GM18907 (cell line): Measurements from ENCODE around the gene IFNAR1.
"Not testable (repeated sequence)": the region's sequence is repeated elsewhere in the genome, so short reads cannot be mapped to it uniquely, and the experiment has no call there.

Experiments used
- ATAC-seq: cut with Tn5 transposase; IDR thresholded peaks from one replicate; pipeline ENCODE4 v1.9.1; 2021; ENCODE audit warnings: mild to moderate bottlenecking, moderate library complexity; ENCODE audit not compliant: unreplicated experiment

The IFNAR1 gene

GRCh38 chr21:33305344-33305671 lies 19.5 kb upstream of the IFNAR1 start:
- no peak for ATAC-seq

- ATAC-seq = no peak
Measured at GRCh38 chr21:33305938-33306337, 18.8 kb upstream of the IFNAR1 start.

GRCh38 chr21:33308586-33309490 lies 15.9 kb upstream of the IFNAR1 start:
- peak; percentile 89 for ATAC-seq

- no peak for ATAC-seq
Measured at GRCh38 chr21:33309778-33310177, 15.0 kb upstream of the IFNAR1 start.

DNA sequence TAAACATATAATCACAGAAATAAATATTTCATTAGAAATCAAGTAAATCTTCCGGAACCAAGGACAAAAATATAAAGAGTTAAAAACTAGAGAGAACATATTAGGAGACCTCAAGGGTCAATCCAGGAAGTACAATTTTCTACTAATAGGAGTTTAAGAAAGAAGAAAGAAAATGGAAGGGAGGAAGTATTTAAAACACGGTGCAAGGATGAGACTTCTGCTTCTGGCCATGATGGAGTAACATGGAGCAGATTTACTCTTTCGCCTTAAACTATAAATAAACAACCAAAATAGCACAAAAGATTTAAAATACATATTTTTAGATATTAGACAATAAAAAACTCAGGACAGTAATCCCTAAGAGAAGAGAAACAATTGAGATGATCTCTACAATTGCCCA lies 12.6 kb upstream of the IFNAR1 start:
- ATAC-seq = no peak

GRCh38 chr21:33313183-33313582 lies 11.6 kb upstream of the IFNAR1 start:
- no peak for ATAC-seq

DNA sequence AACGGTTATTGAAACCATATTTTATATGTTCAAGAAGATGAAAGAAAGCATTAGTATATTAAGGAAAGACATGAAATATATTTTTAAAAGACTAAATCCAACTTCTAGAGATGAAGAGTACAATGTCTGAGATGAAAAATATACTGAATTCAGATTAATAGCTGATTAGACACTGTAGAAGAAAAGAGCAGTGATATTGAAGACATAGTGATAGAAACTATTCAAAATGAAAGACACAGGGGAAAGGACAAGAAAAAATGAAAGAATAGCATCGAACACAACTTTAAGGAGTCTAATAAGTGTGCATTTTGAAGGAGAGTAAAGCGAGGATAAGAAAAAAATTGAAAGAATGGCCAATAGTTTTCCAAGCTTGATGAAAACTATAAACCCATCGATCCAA lies 11.2 kb upstream of the IFNAR1 start:
- ATAC-seq = no peak

- ATAC-seq = no peak
Measured at GRCh38 chr21:33314111-33314510, 10.7 kb upstream of the IFNAR1 start.

- no peak for ATAC-seq
Measured at GRCh38 chr21:33315946-33316710, 8.6 kb upstream of the IFNAR1 start.

GRCh38 chr21:33317145-33317544 lies 7.6 kb upstream of the IFNAR1 start:
- no peak for ATAC-seq

DNA sequence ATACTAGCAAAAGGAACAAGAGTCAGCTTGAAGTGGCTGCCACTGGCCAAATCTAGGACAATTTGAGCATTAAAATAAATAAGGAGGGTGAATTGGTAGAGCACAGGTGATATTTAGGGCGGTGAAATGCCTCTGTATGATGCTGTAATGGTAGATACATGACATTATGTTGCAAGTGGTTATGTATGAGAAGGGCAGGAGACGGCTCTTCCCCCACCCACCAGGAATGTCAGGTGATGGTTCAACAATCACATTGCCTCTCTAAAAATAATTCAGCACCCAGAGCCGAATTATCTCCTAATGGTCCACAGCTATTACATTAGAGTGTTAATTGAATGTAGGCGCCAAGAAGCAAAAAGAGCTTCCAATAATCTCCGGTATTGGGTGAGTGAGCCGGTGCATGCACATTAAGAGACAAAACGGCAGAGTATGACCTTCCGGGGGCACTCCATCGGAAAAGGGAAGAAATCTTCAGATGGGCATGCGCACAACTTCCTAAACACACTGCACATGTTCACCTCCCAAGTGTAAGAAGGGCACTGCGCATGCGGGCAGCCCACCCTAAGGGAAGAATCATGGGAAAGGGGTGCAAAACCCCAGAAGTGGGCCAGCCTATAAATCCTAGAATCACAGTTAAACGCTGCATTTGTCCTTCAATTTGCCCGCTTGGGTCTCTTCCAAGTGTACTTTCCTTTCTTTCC lies 6.8 kb upstream of the IFNAR1 start:
- ATAC-seq = no peak

GRCh38 chr21:33321005-33321404 lies 3.8 kb upstream of the IFNAR1 start:
- ATAC-seq = not testable (repeated sequence)

GRCh38 chr21:33323610-33324009 lies 1.2 kb upstream of the IFNAR1 start:
- ATAC-seq = not testable (repeated sequence)

DNA sequence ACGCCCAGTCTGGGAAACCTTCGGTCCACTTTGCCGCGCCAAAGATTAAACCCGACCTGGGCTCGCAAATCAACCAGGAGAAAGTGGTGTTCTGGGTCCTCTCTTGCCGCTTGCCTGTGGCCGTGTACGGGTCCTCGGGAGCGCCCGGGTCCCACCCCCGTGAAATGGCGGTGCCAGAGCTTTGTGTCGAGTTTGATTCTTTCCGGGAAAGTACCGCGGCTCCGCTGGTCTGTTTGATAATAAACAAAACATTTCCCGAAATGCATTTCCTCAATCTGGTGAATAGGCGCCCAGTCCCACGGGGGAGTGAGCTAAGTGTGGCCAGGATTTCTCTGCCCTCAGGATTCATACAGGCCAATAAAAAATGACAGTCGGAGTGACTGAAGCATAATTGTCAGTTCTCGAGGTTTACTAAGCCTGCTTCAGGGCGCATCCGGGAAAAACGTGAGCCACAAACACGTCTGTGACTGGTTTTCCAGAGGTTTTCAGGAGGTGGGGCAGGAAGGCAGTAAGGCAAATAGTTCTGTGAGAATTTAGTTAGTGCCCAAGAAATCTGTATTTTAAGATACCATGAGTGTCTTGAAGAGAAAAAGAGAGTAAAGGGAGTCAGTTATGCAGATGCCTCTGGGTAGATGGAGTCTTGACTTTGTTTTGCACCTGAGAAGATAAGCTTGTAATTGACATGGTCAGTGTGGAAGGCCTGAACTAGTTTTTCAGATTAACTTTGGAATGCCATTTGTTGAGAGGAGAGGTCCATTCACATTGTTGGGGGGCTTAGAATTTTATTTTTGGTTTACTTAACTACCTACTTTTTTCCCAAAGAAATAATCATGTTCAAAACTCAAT lies 675 bp downstream of the IFNAR1 start:
- peak; percentile 53 for ATAC-seq

- ATAC-seq = no peak
Measured at GRCh38 chr21:33327326-33327725, 2.6 kb downstream of the IFNAR1 start.

- ATAC-seq = no peak
Measured at GRCh38 chr21:33327792-33328433, 3.1 kb downstream of the IFNAR1 start.

GRCh38 chr21:33330726-33331125 lies 6.0 kb downstream of the IFNAR1 start:
- ATAC-seq = peak; percentile 16

- ATAC-seq = peak; percentile 66
Measured at GRCh38 chr21:33332143-33332542, 7.4 kb downstream of the IFNAR1 start.

DNA sequence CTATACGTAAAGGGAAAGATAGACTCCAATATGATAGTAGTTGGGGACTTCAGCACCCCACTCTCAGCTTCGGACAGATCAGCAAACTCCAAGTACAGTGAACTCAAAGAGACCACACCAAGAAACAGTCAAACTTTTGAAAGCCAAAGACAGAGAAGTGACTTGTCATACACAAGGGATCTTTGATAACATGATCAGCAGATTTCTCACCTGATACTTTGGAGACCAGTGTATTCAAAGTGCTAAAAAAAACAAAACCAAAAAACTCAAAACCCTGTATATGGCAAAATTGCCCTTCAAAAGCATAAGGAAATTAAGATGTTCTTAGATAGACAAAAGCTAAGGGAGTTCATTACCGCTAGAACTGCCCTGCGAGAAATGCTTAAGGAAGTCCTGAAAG lies 9.4 kb downstream of the IFNAR1 start:
- no peak for ATAC-seq

DNA sequence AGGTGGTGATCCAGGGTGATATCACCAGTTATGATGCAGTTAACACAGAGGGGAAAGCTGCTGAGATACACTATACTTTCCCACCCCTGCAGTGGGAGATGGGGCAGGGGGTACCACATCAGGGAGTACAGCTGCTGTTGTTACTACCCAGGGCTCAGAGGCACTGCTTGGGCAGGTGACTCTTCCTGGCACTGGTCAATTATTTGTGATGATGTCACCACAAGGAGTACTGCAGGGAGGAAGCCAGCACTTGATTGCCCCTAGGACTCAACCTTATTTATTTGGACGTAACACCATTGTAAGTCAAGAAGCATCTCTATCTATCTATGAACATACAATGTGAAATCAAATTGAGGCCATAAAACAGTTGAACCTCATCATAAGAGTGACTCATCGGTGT lies 10.1 kb downstream of the IFNAR1 start:
- no peak for ATAC-seq
